Measurements from ENCODE around the gene CFAP73.

- no peak for TF ChIP-seq CTCF (IDR thresholded peaks at IDR 0.05)
- TF ChIP-seq ATF3 (CRISPR knock-in tag; conservative IDR thresholded peaks at IDR 0.05): no peak
Measured at GRCh38 chr12:113155060-113155459, 5.5 kb downstream of the CFAP73 start.
